IPS DF 6.9 (cell line): ENCODE results near the gene RSBN1.

ENCODE experiments used
- DNase-seq: peaks from one replicate; pipeline ENCODE4 v3.0.0-alpha.2; 2013; ENCODE audit warnings: low read depth, low spot score
- H3K27ac ChIP-seq: one replicate; pipeline ENCODE4 v1.5.1; 2013; ENCODE audit warnings: low read length, control low read depth
- H3K27me3 ChIP-seq: 2 replicates; pipeline ENCODE4 v1.6.1; 2013; ENCODE audit warnings: mild to moderate bottlenecking, low read length; ENCODE audit not compliant: control insufficient read depth, insufficient read depth
- H3K36me3 ChIP-seq: 2 replicates; pipeline ENCODE4 v1.6.1; 2013; ENCODE audit warnings: low read length; ENCODE audit not compliant: control insufficient read depth, insufficient read depth
- H3K4me1 ChIP-seq: 2 replicates; pipeline ENCODE4 v1.6.1; 2013; ENCODE audit warnings: low read length; ENCODE audit not compliant: control insufficient read depth, insufficient read depth
- H3K4me3 ChIP-seq: 2 replicates; pipeline ENCODE4 v1.5.1; 2013; ENCODE audit warnings: mild to moderate bottlenecking, low read length
- H3K9me3 ChIP-seq: 2 replicates; pipeline ENCODE4 v1.6.1; 2013; ENCODE audit warnings: low read length, inconsistent platforms; ENCODE audit not compliant: control insufficient read depth, insufficient read depth
- WGBS: extraction: QIAGEN DNeasy Blood & Tissue Kit; methylation state at CpG from one replicate; pipeline ENCODE4 v1.1.7; 2013; ENCODE audit warnings: mixed read lengths, missing lambda C conversion rate; ENCODE audit not compliant: insufficient read length, insufficient coverage; 5-methylcytosine and 5-hydroxymethylcytosine counted together

RSBN1 gene

GRCh38 chr1:113811888-113812660 is at the start of gene RSBN1:
Gene RSBN1, minus strand, starts transcription at chr1:113812476. Its CDS starts 64 bp downstream, at chr1:113812412.
- Histone ChIP-seq H3K27ac (no peak within 1 kb of the TSS), H3K4me1 (no peaks in the 10 kb centered on the region), H3K4me3 (peak within 1 kb of the TSS; percentile 82), H3K9me3 (no peaks in the 10 kb centered on the region), H3K36me3 (no peaks in the 10 kb centered on the region), H3K27me3 (no peaks in the 10 kb centered on the region)
- WGBS = no CpG with 5 or more reads among the region's 82 CpGs
- peak; percentile 97 for DNase-seq

- Histone ChIP-seq H3K4me1 (no peaks in the 10 kb centered on the region), H3K27me3 (no peaks in the 10 kb centered on the region), H3K36me3 (no peaks in the 10 kb centered on the region), H3K4me3 (no peak overlapping the region), H3K9me3 (no peaks in the 10 kb centered on the region), H3K27ac (no peak overlapping the region)
- no peak for DNase-seq
- WGBS = no CpG with 5 or more reads among the region's 5 CpGs
These were observed 49.4 kb upstream of the RSBN1 start for GRCh38 chr1:113861641-113862040.

GRCh38 chr1:113860891-113861290 is 48.6 kb upstream of the RSBN1 start:
- DNase-seq = no peak
- Histone ChIP-seq H3K27ac (no peak overlapping the region), H3K9me3 (no peaks in the 10 kb centered on the region), H3K4me1 (no peaks in the 10 kb centered on the region), H3K27me3 (no peaks in the 10 kb centered on the region), H3K36me3 (no peaks in the 10 kb centered on the region), H3K4me3 (no peak overlapping the region)
- no CpG with 5 or more reads among the region's 3 CpGs for WGBS

DNA sequence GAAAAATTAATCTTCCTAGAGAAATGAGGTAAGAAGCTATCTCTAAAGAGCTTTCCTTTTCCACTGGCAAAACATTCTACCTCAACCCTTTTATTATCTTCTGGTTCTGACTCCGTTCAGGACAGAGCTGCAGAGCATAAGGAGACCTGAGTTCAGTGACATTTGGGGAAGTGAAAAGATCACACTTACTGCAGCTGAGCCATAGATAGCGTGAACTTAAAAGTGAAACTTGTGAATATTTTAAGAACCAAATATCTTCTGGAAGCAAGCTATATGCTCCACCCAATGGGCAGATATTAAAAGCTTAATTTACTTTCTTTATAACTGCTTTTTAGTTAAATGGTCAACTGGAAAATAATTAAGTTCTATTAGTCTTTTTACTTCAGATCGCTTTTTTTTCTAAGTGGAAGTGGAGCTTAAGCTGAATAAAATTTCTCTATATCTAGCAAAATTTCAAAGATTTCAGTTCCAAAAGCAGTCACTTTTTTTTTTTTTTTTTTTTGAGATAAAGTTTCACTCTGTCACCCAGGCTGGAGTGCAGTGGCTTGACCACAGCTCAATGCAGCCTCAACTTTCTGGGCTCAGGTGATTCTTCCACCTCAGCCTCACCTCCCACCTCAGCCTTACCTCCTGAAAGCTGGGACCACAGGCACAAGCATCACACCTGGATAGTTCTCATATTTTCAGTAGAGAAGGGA is 47.4 kb upstream of the RSBN1 start:
- H3K9me3 ChIP-seq = no peaks in the 10 kb centered on the region
- no peaks in the 10 kb centered on the region for H3K27me3 ChIP-seq
- no CpG with 5 or more reads among the region's 3 CpGs for WGBS
- H3K4me3 ChIP-seq = no peak overlapping the region
- H3K36me3 ChIP-seq = no peaks in the 10 kb centered on the region
- H3K4me1 ChIP-seq = no peaks in the 10 kb centered on the region
- DNase-seq = no peak
- no peak overlapping the region for H3K27ac ChIP-seq

GRCh38 chr1:113858982-113859381 is 46.7 kb upstream of the RSBN1 start:
- no peaks in the 10 kb centered on the region for H3K27me3 ChIP-seq
- no peak overlapping the region for H3K27ac ChIP-seq
- no peaks in the 10 kb centered on the region for H3K9me3 ChIP-seq
- no peaks in the 10 kb centered on the region for H3K4me1 ChIP-seq
- H3K36me3 ChIP-seq = no peaks in the 10 kb centered on the region
- no peak overlapping the region for H3K4me3 ChIP-seq
- WGBS = no CpG with 5 or more reads among the region's 1 CpG
- no peak for DNase-seq

DNA sequence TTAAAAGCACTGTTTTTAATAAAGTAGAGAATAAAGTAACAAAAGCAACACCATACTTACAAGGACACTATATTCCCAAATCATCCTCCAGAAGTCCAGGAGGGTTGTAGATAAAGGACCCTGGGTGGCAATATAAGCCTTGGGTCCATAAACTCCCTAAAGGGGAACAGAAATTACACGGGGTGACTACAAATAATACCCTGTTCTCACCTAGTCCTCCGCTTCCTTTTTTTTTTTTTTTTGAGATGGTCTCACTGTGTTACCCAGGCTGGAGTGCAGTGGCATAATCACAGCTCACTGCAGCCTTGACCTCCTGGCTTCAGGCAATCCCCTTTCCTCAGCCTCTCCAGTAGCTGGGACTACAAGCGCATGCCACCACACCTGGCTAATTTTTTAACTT is 46.1 kb upstream of the RSBN1 start:
- H3K4me3 ChIP-seq = no peak overlapping the region
- WGBS = no CpG with 5 or more reads among the region's 3 CpGs

GRCh38 chr1:113857776-113858175 is 45.5 kb upstream of the RSBN1 start:
- H3K27me3 ChIP-seq = no peaks in the 10 kb centered on the region
- WGBS = no CpG with 5 or more reads among the region's 3 CpGs
- H3K4me3 ChIP-seq = no peak overlapping the region
- H3K4me1 ChIP-seq = no peaks in the 10 kb centered on the region
- no peak for DNase-seq
- no peak overlapping the region for H3K27ac ChIP-seq
- H3K36me3 ChIP-seq = no peaks in the 10 kb centered on the region
- H3K9me3 ChIP-seq = no peaks in the 10 kb centered on the region

More for the DNA sequence above, 46.1 kb upstream of the RSBN1 start:
- Histone ChIP-seq H3K4me1 (no peaks in the 10 kb centered on the region), H3K27me3 (no peaks in the 10 kb centered on the region), H3K36me3 (no peaks in the 10 kb centered on the region), H3K27ac (no peak overlapping the region), H3K9me3 (no peaks in the 10 kb centered on the region)
- DNase-seq = no peak

DNA sequence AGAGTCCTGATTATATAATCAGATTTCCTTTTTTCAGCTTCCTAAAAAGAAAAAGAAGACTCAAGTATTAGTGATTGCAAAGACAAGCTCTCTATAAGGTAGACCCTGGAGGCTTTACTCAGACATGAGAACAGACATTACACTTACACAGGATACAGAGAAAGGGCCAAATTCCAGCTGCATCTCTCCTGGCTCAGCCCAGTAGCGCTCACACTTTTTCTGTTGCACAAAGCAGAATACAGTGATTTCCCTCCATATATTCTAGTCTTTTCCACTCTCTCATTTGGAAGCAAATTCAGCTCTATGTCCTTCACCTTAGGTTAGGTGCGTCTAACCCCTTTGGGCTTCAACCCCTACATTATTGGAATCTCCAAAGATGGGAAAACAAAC is 44.1 kb upstream of the RSBN1 start:
- no peak for DNase-seq
- Histone ChIP-seq H3K36me3 (no peaks in the 10 kb centered on the region), H3K9me3 (no peaks in the 10 kb centered on the region), H3K27me3 (no peaks in the 10 kb centered on the region), H3K27ac (no peak overlapping the region), H3K4me3 (no peak overlapping the region), H3K4me1 (no peaks in the 10 kb centered on the region)
- WGBS = no CpG with 5 or more reads among the region's 2 CpGs

DNA sequence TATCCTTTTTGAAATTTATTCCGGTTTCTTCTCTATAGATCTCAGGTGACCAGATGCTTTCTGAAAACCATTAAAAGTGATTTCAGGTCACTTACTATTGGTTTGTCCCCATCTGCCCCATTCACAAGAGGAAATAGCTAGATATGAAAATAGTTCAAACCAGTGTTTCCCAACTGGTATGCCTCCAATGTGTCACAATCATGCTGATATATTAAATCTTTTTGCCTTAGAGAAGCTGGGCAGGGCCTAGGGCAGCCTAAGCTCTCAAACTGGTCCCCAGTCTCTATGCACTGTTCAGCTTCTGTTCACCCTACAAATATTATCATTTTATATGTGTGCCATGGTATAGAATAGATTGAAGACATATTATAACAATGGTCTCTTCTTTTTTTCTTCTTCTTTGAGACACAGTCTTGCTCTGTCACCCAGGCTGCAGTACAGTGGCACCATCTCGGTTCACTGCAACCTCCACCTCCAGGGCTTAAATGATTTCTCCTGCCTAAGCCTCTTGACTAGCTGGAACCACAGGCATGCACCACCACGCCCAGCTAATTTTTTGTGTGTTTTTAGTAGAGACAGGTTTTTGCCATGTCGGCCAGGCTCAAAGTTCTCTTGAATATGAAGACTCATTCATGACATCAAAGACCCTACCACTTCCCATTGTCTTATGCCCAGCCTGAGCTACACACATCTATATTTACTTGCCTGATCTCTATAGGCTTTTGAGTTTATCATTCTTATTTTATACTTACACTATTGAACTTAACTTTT is 43.5 kb upstream of the RSBN1 start:
- Histone ChIP-seq H3K27ac (no peak overlapping the region), H3K36me3 (no peaks in the 10 kb centered on the region), H3K4me3 (no peak overlapping the region), H3K4me1 (no peaks in the 10 kb centered on the region), H3K27me3 (no peaks in the 10 kb centered on the region), H3K9me3 (no peaks in the 10 kb centered on the region)
- no peak for DNase-seq
- no CpG with 5 or more reads among the region's 4 CpGs for WGBS

GRCh38 chr1:113854234-113854633 is 42.0 kb upstream of the RSBN1 start:
- H3K4me1 ChIP-seq = no peaks in the 10 kb centered on the region
- WGBS = no CpG with 5 or more reads among the region's 1 CpG
- H3K36me3 ChIP-seq = no peaks in the 10 kb centered on the region
- H3K9me3 ChIP-seq = no peaks in the 10 kb centered on the region
- H3K27me3 ChIP-seq = no peaks in the 10 kb centered on the region
- DNase-seq = no peak
- no peak overlapping the region for H3K27ac ChIP-seq
- no peak overlapping the region for H3K4me3 ChIP-seq
